Stimulated activated CD4-positive, alpha-beta T cell treated with anti-CD3 and anti-CD28 coated beads, Interleukin-12 subunit alpha, Interleukin-12 subunit beta, amount 100 ng/mL, for 48 hours (primary cell): ENCODE results near the gene OR4C6.

Experiments
- DNase-seq, 3 donors: peaks; one replicate each; pipeline ENCODE4 v3.0.0-alpha.2; 2020; ENCODE audit warnings: low read depth in 2 of 3, low spot score in 1 of 3

OR4C6 gene

GRCh38 chr11:55661901-55662300, at the start of gene OR4C6:
Gene OR4C6 (plus strand): TSS chr11:55662201. CDS start chr11:55665167, 2,966 bp downstream.
- DNase-seq: no peak

- no peak for DNase-seq
These were observed 37.5 kb upstream of the OR4C6 start for GRCh38 chr11:55624531-55624930.

GRCh38 chr11:55634813-55635212, 27.2 kb upstream of the OR4C6 start, which contains the start of gene OR4P4:
Gene OR4P4 (plus strand): TSS chr11:55635113.
- DNase-seq: no peak

GRCh38 chr11:55648027-55648426, 14.0 kb upstream of the OR4C6 start, which contains the start of gene OR4S2:
Gene OR4S2 (plus strand): TSS chr11:55648327. CDS start chr11:55650904, 2,577 bp downstream.
- DNase-seq: no peak

GRCh38 chr11:55652560-55652959, 9.4 kb upstream of the OR4C6 start:
- DNase-seq: no peak

- no peak for DNase-seq
These were observed 6.9 kb upstream of the OR4C6 start for GRCh38 chr11:55655096-55655495.

GRCh38 chr11:55658031-55658573, 3.9 kb upstream of the OR4C6 start:
- DNase-seq: no peak

- no peak for DNase-seq
These were observed 3.4 kb upstream of the OR4C6 start for GRCh38 chr11:55658608-55659007.

- no peak for DNase-seq
These were observed 7.4 kb downstream of the OR4C6 start for GRCh38 chr11:55669376-55669775.

GRCh38 chr11:55673860-55674259, 11.9 kb downstream of the OR4C6 start:
- no peak for DNase-seq

GRCh38 chr11:55697817-55698216, 35.8 kb downstream of the OR4C6 start:
- no peak for DNase-seq

GRCh38 chr11:55701429-55701828, 39.4 kb downstream of the OR4C6 start:
- DNase-seq: no peak

- DNase-seq: no peak
These were observed 45.0 kb downstream of the OR4C6 start for GRCh38 chr11:55707029-55707428.

GRCh38 chr11:55714982-55715888, 53.2 kb downstream of the OR4C6 start:
- DNase-seq: no peak
